ENCODE data around the gene KRTAP12-2. TPM values are rescaled to one million over a fixed set of nuclear protein-coding genes. Genes with fewer than 3 reads are reported as not detected.
"Not testable (repeated sequence)": the region's sequence is repeated elsewhere in the genome, so short reads cannot be mapped to it uniquely, and the experiment has no call there.

KRTAP12-2 gene
- total RNA-seq, 2 donors from 2014 or later, result not detected

GRCh38 chr21:44649521-44650100 is 17.1 kb downstream of the KRTAP12-2 start:
- no peaks in the 10 kb centered on the region for H3K4me1 ChIP-seq (ENCODE audit: control insufficient read depth in 1 of 2, low read depth in 2 of 2)
- no peak for DNase-seq (ENCODE audit: low spot score)
- H3K27ac ChIP-seq, result no peak overlapping the region
- no peak for ATAC-seq (ENCODE audit: insufficient number of reproducible peaks, low FRiP score, low read depth)
- no peaks in the 10 kb centered on the region for H3K36me3 ChIP-seq
- H3K27me3 ChIP-seq (replicated peaks; ENCODE audit: insufficient read depth), result no peaks in the 10 kb centered on the region
- no peaks in the 10 kb centered on the region for H3K9me3 ChIP-seq
- TF ChIP-seq, protein P1, sequence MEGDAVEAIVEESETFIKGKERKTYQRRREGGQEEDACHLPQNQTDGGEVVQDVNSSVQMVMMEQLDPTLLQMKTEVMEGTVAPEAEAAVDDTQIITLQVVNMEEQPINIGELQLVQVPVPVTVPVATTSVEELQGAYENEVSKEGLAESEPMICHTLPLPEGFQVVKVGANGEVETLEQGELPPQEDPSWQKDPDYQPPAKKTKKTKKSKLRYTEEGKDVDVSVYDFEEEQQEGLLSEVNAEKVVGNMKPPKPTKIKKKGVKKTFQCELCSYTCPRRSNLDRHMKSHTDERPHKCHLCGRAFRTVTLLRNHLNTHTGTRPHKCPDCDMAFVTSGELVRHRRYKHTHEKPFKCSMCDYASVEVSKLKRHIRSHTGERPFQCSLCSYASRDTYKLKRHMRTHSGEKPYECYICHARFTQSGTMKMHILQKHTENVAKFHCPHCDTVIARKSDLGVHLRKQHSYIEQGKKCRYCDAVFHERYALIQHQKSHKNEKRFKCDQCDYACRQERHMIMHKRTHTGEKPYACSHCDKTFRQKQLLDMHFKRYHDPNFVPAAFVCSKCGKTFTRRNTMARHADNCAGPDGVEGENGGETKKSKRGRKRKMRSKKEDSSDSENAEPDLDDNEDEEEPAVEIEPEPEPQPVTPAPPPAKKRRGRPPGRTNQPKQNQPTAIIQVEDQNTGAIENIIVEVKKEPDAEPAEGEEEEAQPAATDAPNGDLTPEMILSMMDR (IDR thresholded peaks at IDR 0.05), result no peak
- no peak overlapping the region for H3K4me3 ChIP-seq

GRCh38 chr21:44648557-44649311 is 18.0 kb downstream of the KRTAP12-2 start:
- H3K4me3 ChIP-seq, result no peak overlapping the region
- no peak overlapping the region for H3K27ac ChIP-seq
- no peaks in the 10 kb centered on the region for H3K36me3 ChIP-seq
- no peaks in the 10 kb centered on the region for H3K4me1 ChIP-seq (ENCODE audit: control insufficient read depth in 1 of 2, low read depth in 2 of 2)
- ATAC-seq (ENCODE audit: insufficient number of reproducible peaks, low FRiP score, low read depth), result no peak
- no peaks in the 10 kb centered on the region for H3K27me3 ChIP-seq (replicated peaks; ENCODE audit: insufficient read depth)
- no peak for DNase-seq (ENCODE audit: low spot score)
- no peaks in the 10 kb centered on the region for H3K9me3 ChIP-seq
- TF ChIP-seq, protein P1 (IDR thresholded peaks at IDR 0.05), result no peak

DNA sequence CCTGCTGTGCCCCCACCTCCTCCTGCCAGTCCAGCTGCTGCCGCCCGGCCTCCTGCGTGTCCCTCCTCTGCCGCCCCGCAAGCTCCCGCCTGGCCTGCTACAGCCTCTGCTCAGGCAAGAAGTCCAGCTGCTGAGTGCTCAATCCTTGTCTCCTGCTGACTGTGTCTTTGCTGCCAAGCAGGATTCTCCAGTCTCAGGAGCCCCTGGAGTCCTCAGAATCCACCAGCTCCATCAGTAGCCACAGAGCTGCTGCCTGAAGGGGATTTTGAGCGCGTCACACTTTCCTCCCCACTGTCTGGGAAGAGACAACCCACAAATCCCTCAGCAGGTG is 19.5 kb downstream of the KRTAP12-2 start:
- Histone ChIP-seq H3K4me1 (ENCODE audit: control insufficient read depth in 1 of 2, low read depth in 2 of 2) (no peaks in the 10 kb centered on the region), H3K27ac (no peak overlapping the region), H3K27me3 (replicated peaks; ENCODE audit: insufficient read depth) (no peaks in the 10 kb centered on the region), H3K36me3 (no peaks in the 10 kb centered on the region), H3K4me3 (no peak overlapping the region), H3K9me3 (no peaks in the 10 kb centered on the region)
- DNase-seq (ENCODE audit: low spot score), result no peak
- TF ChIP-seq, protein P1 (IDR thresholded peaks at IDR 0.05), result no peak
- ATAC-seq (ENCODE audit: insufficient number of reproducible peaks, low FRiP score, low read depth), result no peak

- H3K27ac ChIP-seq; H3K36me3 ChIP-seq; H3K9me3 ChIP-seq; H3K4me3 ChIP-seq; H3K4me1 ChIP-seq (ENCODE audit: control insufficient read depth in 1 of 2, low read depth in 2 of 2); ATAC-seq (ENCODE audit: insufficient number of reproducible peaks, low FRiP score, low read depth); DNase-seq (ENCODE audit: low spot score); H3K27me3 ChIP-seq (replicated peaks; ENCODE audit: insufficient read depth): not testable (repeated sequence)
Measured at GRCh38 chr21:44646366-44647221, 20.1 kb downstream of the KRTAP12-2 start, which contains the start of gene KRTAP10-11. KRTAP10-11 (plus strand) TSS chr21:44646414; CDS start chr21:44646459, 45 bp downstream.

DNA sequence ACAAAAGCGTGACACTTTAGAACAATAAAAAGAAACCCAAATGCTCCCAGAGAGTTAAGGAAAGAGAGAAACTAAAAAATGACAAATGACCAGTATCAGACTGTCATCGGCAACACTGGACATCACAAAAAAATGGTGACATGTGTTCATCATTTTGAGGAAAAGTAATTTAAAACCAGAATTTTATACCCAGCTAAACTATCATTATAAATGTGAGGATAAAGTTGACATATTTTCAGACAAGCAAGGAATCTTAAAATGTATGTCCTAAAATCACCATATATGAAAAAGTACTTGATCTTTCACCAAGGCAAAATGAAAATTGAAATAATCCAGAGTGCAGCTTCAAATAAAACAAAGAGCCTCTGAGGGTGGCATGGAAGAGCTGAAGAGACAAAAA is 21.8 kb downstream of the KRTAP12-2 start:
- Histone ChIP-seq H3K27me3 (replicated peaks; ENCODE audit: insufficient read depth) (no peaks in the 10 kb centered on the region), H3K9me3 (no peaks in the 10 kb centered on the region)
- no peak for ATAC-seq (ENCODE audit: insufficient number of reproducible peaks, low FRiP score, low read depth)

More for the DNA sequence above, 21.8 kb downstream of the KRTAP12-2 start:
- no peak overlapping the region for H3K4me3 ChIP-seq
- DNase-seq (ENCODE audit: low spot score), result no peak
- no peaks in the 10 kb centered on the region for H3K4me1 ChIP-seq (ENCODE audit: control insufficient read depth in 1 of 2, low read depth in 2 of 2)
- H3K27ac ChIP-seq, result no peak overlapping the region
- no peaks in the 10 kb centered on the region for H3K36me3 ChIP-seq
- TF ChIP-seq, protein P1 (IDR thresholded peaks at IDR 0.05), result no peak
